K562 (cell line): ENCODE results near the gene NUP214. TPM values are rescaled to one million over a fixed set of nuclear protein-coding genes. Genes with fewer than 3 reads are reported as not detected.

ENCODE experiments used
- ATAC-seq: fragments of 200-7000 bp; cut with Tn5 transposase; 3 replicates; pipeline ENCODE4 v1.9.1; 2020; ENCODE audit warnings: moderate library complexity
- BruUV-seq: library from RNA; stranded (reverse); fragments of 400-500 nt; replicated peaks from 2 replicates; lab custom pipeline; 2021; lab: Mats Ljungman, UMichigan
- CTCF ChIA-PET: fragments of 300-600 bp; formaldehyde crosslinking; extraction: SDS; loops from one replicate; lab custom pipeline; 2021; ENCODE audit warnings: low intra/inter-chr PET ratio; lab: Yijun Ruan, JAX
- POLR2A ChIA-PET: fragments of 300-600, 350-650 bp; sonication (Branson Sonifier 250); formaldehyde crosslinking; extraction: SDS; loops from one replicate; lab custom pipeline; 2021; ENCODE audit warnings: antibody characterized with exemption, inconsistent platforms; lab: Yijun Ruan, JAX
- DNase-seq, 4 experiments: peaks; one replicate each; pipeline versions ENCODE4 v3.0.0 to v3.0.0-alpha.2; 2011 to 2018; ENCODE audit warnings: low spot score in 3 of 4, mixed read lengths in 3 of 4; ENCODE audit errors: extremely low read depth in 1 of 4
- FAIRE-seq: peaks from 2 replicates; lab custom pipeline; 2011; peaks lifted over from hg19 to GRCh38; lab: Jason Lieb, UNC
- H2AFZ ChIP-seq: 2 replicates; pipeline ENCODE4 v1.6.0; 2011; ENCODE audit warnings: low read depth, low read length, control low read depth, inconsistent platforms
- H3K27ac ChIP-seq: fragments of 200-600 bp; 3 replicates; pipeline ENCODE4 v1.8.0; 2011; ENCODE audit warnings: low read depth, mild to moderate bottlenecking, control low read depth, inconsistent platforms, low read length, moderate library complexity, mixed read lengths; ENCODE audit errors: extremely low read depth
- H3K27me3 ChIP-seq, 2 experiments: fragments of 300-600 bp in 1 of 2; 2 replicates in 1 of 2; 3 replicates in 1 of 2; pipeline versions ENCODE4 v1.6.0 to v1.8.0; 2011; ENCODE audit warnings: inconsistent platforms in 2 of 2, low read length in 2 of 2, mild to moderate bottlenecking in 1 of 2, mixed read lengths in 1 of 2, moderate library complexity in 1 of 2; ENCODE audit not compliant: control insufficient read depth in 2 of 2, insufficient read depth in 2 of 2
- H3K36me3 ChIP-seq: fragments of 300-600 bp; 3 replicates; pipeline ENCODE4 v1.8.0; 2011; ENCODE audit warnings: mild to moderate bottlenecking, low read length, inconsistent platforms; ENCODE audit not compliant: control insufficient read depth, insufficient read depth
- H3K4me1 ChIP-seq, 2 experiments: fragments of 200-600 bp in 1 of 2; replicated peaks in 1 of 2; 2 replicates in 1 of 2; 3 replicates in 1 of 2; pipeline versions ENCODE4 v1.5.1 to v1.8.0; 2011; ENCODE audit warnings: inconsistent platforms in 2 of 2, low read length in 2 of 2, mild to moderate bottlenecking in 1 of 2, mixed read lengths in 1 of 2, moderate library complexity in 1 of 2; ENCODE audit not compliant: control insufficient read depth in 2 of 2, insufficient read depth in 2 of 2
- H3K4me2 ChIP-seq: 2 replicates; pipeline ENCODE4 v1.6.1; 2011; ENCODE audit warnings: low read length, control low read depth, inconsistent platforms, mixed read lengths; ENCODE audit not compliant: insufficient read depth
- H3K4me3 ChIP-seq: fragments of 200-600 bp; sonication (generic), shearing (Covaris generic); 2 replicates; pipeline ENCODE4 v1.5.1; 2016; ENCODE audit warnings: control low read depth, inconsistent platforms
- H3K79me2 ChIP-seq: fragments of 200-600 bp; 3 replicates; pipeline ENCODE4 v1.8.0; 2011; ENCODE audit warnings: low read length, inconsistent platforms; ENCODE audit not compliant: control insufficient read depth, insufficient read depth
- H3K9ac ChIP-seq, 2 experiments: 2 replicates each; pipeline versions ENCODE4 v1.6.0 to v1.6.1; 2011; ENCODE audit warnings: low read depth in 2 of 2, low read length in 2 of 2, control low read depth in 1 of 2, inconsistent platforms in 1 of 2, mild to moderate bottlenecking in 1 of 2, mixed read lengths in 1 of 2; ENCODE audit not compliant: insufficient read depth in 1 of 2
- H3K9me1 ChIP-seq: one replicate; pipeline ENCODE4 v1.6.0; 2011; ENCODE audit warnings: inconsistent platforms, mild to moderate bottlenecking, low read length, moderate library complexity; ENCODE audit not compliant: control insufficient read depth, insufficient read depth
- H3K9me3 ChIP-seq: replicated peaks from 2 replicates; pipeline ENCODE4 v1.5.1; 2011; ENCODE audit warnings: low read depth, low read length, inconsistent platforms; ENCODE audit not compliant: control insufficient read depth, insufficient read depth
- H4K20me1 ChIP-seq: replicated peaks from 2 replicates; pipeline ENCODE4 v1.6.1; 2011; ENCODE audit warnings: low read length, inconsistent platforms, mixed read lengths; ENCODE audit not compliant: control insufficient read depth, insufficient read depth
- E2F1 ChIP-seq: sonication (generic); formaldehyde crosslinking; IDR thresholded peaks from 2 replicates; pipeline ENCODE4 v1.8.1; 2023; ENCODE audit warnings: mild to moderate bottlenecking, missing genetic modification reagents, moderate library complexity
- MLX ChIP-seq, 2 experiments: fragments of 450-650 bp in 1 of 2; sonication (generic) in 1 of 2; formaldehyde crosslinking; conservative IDR thresholded peaks; 2 replicates each; pipeline versions ENCODE4 v1.4.0 to v1.8.1; 2020 to 2022; ENCODE audit warnings: mild to moderate bottlenecking in 1 of 2, missing genetic modification reagents in 1 of 2
- TBL1XR1 ChIP-seq, 2 experiments: IDR thresholded peaks; 2 replicates each; pipeline ENCODE4 v1.6.1; 2012; ENCODE audit warnings: improper control_type of control experiment in 2 of 2, low read length in 2 of 2, mild to moderate bottlenecking in 1 of 2
- WGBS: fragments of 100-300 bp; shearing (Covaris generic); methylation state at CpG from one replicate; pipeline ENCODE4 v1.1.6; 2016; ENCODE audit warnings: low coverage, mixed read lengths; ENCODE audit not compliant: insufficient coverage; ENCODE audit errors: missing lambda C conversion rate; 5-methylcytosine and 5-hydroxymethylcytosine counted together
- in situ Hi-C: fragments of 300-500 bp; cut with MboI; formaldehyde crosslinking; loops from 4 replicates; pipeline ENCODE4 v1.15.0; 2018; ENCODE audit warnings: inconsistent platforms, mixed read lengths
- intact Hi-C: fragments of 100-400 bp; cut with micrococcal nuclease; formaldehyde crosslinking; loops from 2 replicates; pipeline ENCODE4 v1.14.2; 2022
- polyA plus RNA-seq, 8 experiments: library from polyadenylated mRNA; depleted of rRNA in 4 of 8; stranded (reverse) in 5 of 8; unstranded in 3 of 8; fragments of >200 nt; fragmentation: Nextera tagmentation in 2 of 8; fragmentation: Illumina TruSeq in 1 of 8; extraction: Ambion mirVana in 2 of 8; extraction: Trizol in 1 of 8; gene quantifications; 2 replicates each; pipeline versions ENCODE4 v1.2.1 to v1.2.3, GENCODE V29; 2011 to 2014; ENCODE audit warnings: inconsistent platforms in 1 of 8, missing spikeins in 1 of 8
- total RNA-seq, 7 experiments: library from RNA; depleted of rRNA in 6 of 7; stranded (reverse); fragments of >200 nt in 6 of 7; fragmentation: Illumina TruSeq in 2 of 7; extraction: Trizol in 2 of 7; gene quantifications; 2 replicates each; pipeline versions ENCODE4 v1.2.1 to v1.2.3, GENCODE V29; 2011 to 2021; ENCODE audit warnings: low replicate concordance in 1 of 7
- TF ChIP-seq, protein P1 (sequence below): sonication (generic); formaldehyde crosslinking; IDR thresholded peaks from 2 replicates; pipeline ENCODE4 v1.8.1; 2023; ENCODE audit warnings: mild to moderate bottlenecking, missing genetic modification reagents
- TF ChIP-seq, protein P2 (sequence below), 2 experiments: fragments of 450-650 bp in 1 of 2; sonication (generic) in 1 of 2; formaldehyde crosslinking in 1 of 2; IDR thresholded peaks in 1 of 2; conservative IDR thresholded peaks in 1 of 2; 2 replicates each; pipeline versions ENCODE4 v1.6.1 to v1.8.1; 2016 to 2023; ENCODE audit warnings: mild to moderate bottlenecking in 2 of 2, moderate library complexity in 2 of 2, inconsistent platforms in 1 of 2, missing genetic modification reagents in 1 of 2

The NUP214 gene
- total and polyA plus RNA-seq, 9 of the 15 experiments (the other 6 are each of a cell fraction or from before 2014, with no cell fraction given), result 56.9 to 332 (median 97.1) TPM

- H4K20me1 ChIP-seq, result peaks cover 7% of the 10 kb centered on the region
- no peaks in the 10 kb centered on the region for H3K9me3 ChIP-seq
- peak overlapping the region in 1 of 2 experiments; percentile 1; a peak in 2 of 4 replicates for H3K9ac ChIP-seq
- WGBS, result 28% methylated on average over 6 of the region's 6 CpGs
- peak overlapping the region; percentile 4; the same call in 1 of the 2 replicates for H3K4me2 ChIP-seq
- ATAC-seq (peak; percentile 83), FAIRE-seq (peak; percentile 84), DNase-seq (peak; percentile 84 to 99 (median 92))
- H3K79me2 ChIP-seq, result peaks cover 12% of the 10 kb centered on the region; the same call in 2 of the 3 replicates
- TF ChIP-seq TBL1XR1 (IDR thresholded peaks at IDR 0.05; ENCODE audit: low read length in 2 of 2) (no peak), E2F1 (CRISPR knock-in tag) (peak; percentile 88), MLX (CRISPR knock-in tag; conservative IDR thresholded peaks at IDR 0.05) (peak in 1 of 2 experiments; percentile 85; a peak in 1 of 4 replicates)
- TF ChIP-seq, protein P1, sequence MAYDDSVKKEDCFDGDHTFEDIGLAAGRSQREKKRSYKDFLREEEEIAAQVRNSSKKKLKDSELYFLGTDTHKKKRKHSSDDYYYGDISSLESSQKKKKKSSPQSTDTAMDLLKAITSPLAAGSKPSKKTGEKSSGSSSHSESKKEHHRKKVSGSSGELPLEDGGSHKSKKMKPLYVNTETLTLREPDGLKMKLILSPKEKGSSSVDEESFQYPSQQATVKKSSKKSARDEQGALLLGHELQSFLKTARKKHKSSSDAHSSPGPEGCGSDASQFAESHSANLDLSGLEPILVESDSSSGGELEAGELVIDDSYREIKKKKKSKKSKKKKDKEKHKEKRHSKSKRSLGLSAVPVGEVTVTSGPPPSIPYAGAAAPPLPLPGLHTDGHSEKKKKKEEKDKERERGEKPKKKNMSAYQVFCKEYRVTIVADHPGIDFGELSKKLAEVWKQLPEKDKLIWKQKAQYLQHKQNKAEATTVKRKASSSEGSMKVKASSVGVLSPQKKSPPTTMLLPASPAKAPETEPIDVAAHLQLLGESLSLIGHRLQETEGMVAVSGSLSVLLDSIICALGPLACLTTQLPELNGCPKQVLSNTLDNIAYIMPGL (CRISPR knock-in tag), result 0 out of 2 replicates have a peak, but pooled peaks have one; percentile 18
- TF ChIP-seq, protein P2, sequence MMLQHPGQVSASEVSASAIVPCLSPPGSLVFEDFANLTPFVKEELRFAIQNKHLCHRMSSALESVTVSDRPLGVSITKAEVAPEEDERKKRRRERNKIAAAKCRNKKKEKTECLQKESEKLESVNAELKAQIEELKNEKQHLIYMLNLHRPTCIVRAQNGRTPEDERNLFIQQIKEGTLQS (IDR thresholded peaks at IDR 0.05), result no peak
- TF ChIP-seq, protein P2 (CRISPR knock-in tag; conservative IDR thresholded peaks at IDR 0.05), result peak; percentile 92
- H3K36me3 ChIP-seq, result peaks cover 92% of the 10 kb centered on the region
- H3K9me1 ChIP-seq, result peaks cover 11% of the 10 kb centered on the region
- H2AFZ ChIP-seq, result no peak overlapping the region
- CTCF ChIA-PET, result interaction anchor here (1.2 to 1.4 kb wide), 2 partner anchors 122 to 156 kb away, joined by 3 to 6 read pairs; no protein-coding TSS in a partner anchor
- intact Hi-C loops, result loop anchor here (1.0 to 2.0 kb wide), 2 partner anchors 56 to 98 kb away; partner anchors contain the start of gene NUP214
- no peak overlapping the region for H3K4me3 ChIP-seq
- no TSS peak for BruUV-seq
- H3K4me1 ChIP-seq, result peaks cover 11 to 29% of the 10 kb centered on the region in 2 experiments; a peak in 4 of 5 replicates
- POLR2A ChIA-PET, result interaction anchor here (0.6 to 14.6 kb wide), 35 partner anchors 8 to 414 kb away, joined by 3 to 264 read pairs (median 4); partner anchors contain the start of gene NUP214
- in situ Hi-C loops, result no loop called here
- H3K27me3 ChIP-seq, result no peaks in the 10 kb centered on the region
- peak overlapping the region; percentile 24 for H3K27ac ChIP-seq
Observed at GRCh38 chr9:131180454-131180853, 55.1 kb downstream of the NUP214 start.
